ENCODE measurements around the gene TTLL5.

The TTLL5 gene

GRCh38 chr14:75941030-75941429, 280.0 kb downstream of the TTLL5 start:
- TF ChIP-seq, protein P1, sequence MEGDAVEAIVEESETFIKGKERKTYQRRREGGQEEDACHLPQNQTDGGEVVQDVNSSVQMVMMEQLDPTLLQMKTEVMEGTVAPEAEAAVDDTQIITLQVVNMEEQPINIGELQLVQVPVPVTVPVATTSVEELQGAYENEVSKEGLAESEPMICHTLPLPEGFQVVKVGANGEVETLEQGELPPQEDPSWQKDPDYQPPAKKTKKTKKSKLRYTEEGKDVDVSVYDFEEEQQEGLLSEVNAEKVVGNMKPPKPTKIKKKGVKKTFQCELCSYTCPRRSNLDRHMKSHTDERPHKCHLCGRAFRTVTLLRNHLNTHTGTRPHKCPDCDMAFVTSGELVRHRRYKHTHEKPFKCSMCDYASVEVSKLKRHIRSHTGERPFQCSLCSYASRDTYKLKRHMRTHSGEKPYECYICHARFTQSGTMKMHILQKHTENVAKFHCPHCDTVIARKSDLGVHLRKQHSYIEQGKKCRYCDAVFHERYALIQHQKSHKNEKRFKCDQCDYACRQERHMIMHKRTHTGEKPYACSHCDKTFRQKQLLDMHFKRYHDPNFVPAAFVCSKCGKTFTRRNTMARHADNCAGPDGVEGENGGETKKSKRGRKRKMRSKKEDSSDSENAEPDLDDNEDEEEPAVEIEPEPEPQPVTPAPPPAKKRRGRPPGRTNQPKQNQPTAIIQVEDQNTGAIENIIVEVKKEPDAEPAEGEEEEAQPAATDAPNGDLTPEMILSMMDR (IDR thresholded peaks at IDR 0.05; ENCODE audit: borderline replicate concordance, insufficient read depth, low read depth, low read length) = no peak
- H3K4me3 ChIP-seq (ENCODE audit: low read depth, low read length) = no peak overlapping the region

- TF ChIP-seq, protein P1 (IDR thresholded peaks at IDR 0.05; ENCODE audit: borderline replicate concordance, insufficient read depth, low read depth, low read length) = no peak
Observed at GRCh38 chr14:75944607-75945241, 283.7 kb downstream of the TTLL5 start.

GRCh38 chr14:75946785-75947184, 285.7 kb downstream of the TTLL5 start:
- no peak overlapping the region for H3K4me3 ChIP-seq (ENCODE audit: low read depth, low read length)
- TF ChIP-seq, protein P1 (IDR thresholded peaks at IDR 0.05; ENCODE audit: borderline replicate concordance, insufficient read depth, low read depth, low read length) = no peak

More at GRCh38 chr14:75944607-75945241, 283.7 kb downstream of the TTLL5 start:
- no peak overlapping the region for H3K4me3 ChIP-seq (ENCODE audit: low read depth, low read length)

DNA sequence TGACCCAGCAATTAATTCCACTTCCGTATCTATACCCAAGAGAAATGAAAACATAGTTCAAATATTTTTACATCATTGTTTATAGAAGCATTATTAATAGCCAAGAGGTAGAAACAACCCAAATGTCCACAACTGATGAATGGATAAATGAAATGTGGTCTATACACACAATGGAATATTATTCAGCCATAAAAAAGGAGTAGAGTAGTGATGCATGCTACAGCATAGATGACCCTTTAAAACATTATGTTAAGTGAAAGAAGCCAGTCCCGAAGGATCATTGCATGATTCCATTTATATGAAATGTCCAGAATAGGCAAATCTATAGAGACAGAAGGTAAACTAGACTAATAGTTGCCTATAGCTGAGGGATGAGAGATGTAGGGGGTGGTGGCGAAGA, 291.4 kb downstream of the TTLL5 start:
- TF ChIP-seq, protein P1 (IDR thresholded peaks at IDR 0.05; ENCODE audit: borderline replicate concordance, insufficient read depth, low read depth, low read length) = no peak
- H3K4me3 ChIP-seq (ENCODE audit: low read depth, low read length) = no peak overlapping the region

GRCh38 chr14:75959031-75959430, 298.0 kb downstream of the TTLL5 start:
- TF ChIP-seq, protein P1 (IDR thresholded peaks at IDR 0.05; ENCODE audit: borderline replicate concordance, insufficient read depth, low read depth, low read length) = no peak
- no peak overlapping the region for H3K4me3 ChIP-seq (ENCODE audit: low read depth, low read length)

DNA sequence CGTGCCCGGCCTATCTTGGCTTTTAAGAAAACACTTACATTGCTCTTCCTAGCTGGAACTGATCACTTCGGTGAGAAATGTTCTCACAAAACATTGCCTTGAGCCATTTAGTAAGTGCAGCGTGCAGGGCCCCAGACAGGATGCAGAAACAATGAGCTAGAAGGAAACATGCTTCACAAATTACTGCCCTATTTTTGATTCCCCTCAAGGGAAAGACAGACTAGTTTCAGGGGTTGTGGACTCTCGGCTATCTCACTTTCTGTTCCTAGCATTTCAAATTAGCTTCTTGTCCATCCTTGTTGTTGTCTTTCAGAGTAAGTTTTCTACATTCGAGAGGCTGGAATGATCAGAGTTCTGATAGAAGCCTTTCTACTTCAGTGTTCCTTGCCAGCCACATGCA, 299.2 kb downstream of the TTLL5 start:
- TF ChIP-seq, protein P1 (IDR thresholded peaks at IDR 0.05; ENCODE audit: borderline replicate concordance, insufficient read depth, low read depth, low read length) = no peak

DNA sequence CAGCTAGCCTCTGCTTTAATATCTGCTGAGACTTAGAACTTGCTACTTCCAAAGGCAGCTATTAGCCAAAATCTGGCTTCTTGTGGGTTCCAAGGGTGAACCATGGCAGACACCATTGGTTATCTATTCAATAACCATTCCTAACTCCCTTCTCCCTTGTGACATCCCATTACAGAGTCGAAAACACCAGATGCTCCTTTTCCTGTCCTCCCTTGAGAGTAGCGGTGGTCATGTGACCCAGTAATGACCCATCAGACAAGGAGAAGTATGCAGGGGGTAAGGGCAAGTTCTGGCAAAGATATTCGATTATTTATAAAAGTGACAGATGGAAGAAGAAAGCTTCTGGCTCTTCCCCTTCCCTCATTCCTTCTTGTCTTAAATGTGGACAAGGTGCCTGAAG, 300.6 kb downstream of the TTLL5 start:
- H3K4me3 ChIP-seq (ENCODE audit: low read depth, low read length) = no peak overlapping the region
- TF ChIP-seq, protein P1 (IDR thresholded peaks at IDR 0.05; ENCODE audit: borderline replicate concordance, insufficient read depth, low read depth, low read length) = no peak

More for the DNA sequence above, 299.2 kb downstream of the TTLL5 start:
- H3K4me3 ChIP-seq (ENCODE audit: low read depth, low read length) = no peak overlapping the region

Measured in GM12875 (cell line).